Mesangial cell (primary cell): ENCODE measurements around the gene CAGE1. TPM values are rescaled to one million over a fixed set of nuclear protein-coding genes. Genes with fewer than 3 reads are reported as not detected.

ENCODE experiments used
- total RNA-seq: library from RNA; depleted of rRNA; stranded (reverse); fragments of >200 nt; gene quantifications from 2 replicates; pipeline ENCODE4 v1.2.3, GENCODE V29; 2015

Gene CAGE1
- not detected in 2 replicates for total RNA-seq

DNA sequence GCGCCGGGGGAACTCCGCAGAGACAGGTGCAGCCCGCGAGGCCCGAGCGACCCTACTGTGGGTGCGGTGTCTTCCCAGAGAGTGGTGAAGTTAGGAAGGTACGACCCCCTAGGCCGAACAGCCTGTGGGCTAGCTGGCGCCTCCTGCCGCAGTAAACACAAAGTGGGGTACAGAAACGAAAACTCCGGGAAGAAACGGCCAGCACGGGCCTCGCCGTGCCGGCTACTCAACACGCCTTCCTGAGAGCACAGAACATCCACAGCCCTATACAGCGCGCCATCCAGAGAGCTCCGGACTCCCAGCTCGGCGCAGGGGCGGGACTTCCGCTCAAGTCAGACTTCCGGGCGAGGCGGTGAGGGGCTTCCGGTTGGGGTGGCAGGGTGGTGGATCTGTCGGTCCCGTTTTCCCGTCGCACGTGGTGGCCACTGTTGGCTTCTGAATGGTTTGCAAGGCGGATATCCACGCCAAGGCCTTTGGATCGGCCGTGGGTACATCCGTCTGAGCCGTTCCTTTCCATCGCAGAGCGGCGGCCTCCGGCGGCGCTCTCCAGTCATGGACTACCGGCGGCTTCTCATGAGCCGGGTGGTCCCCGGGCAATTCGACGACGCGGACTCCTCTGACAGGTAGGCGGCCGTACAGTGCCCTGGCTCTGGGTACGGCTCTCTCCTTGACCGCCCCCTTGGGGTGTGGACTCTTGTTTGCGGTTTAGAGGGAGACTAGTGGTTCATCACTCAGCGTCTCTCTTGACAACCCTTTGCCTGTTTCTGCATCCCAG is at the start of gene CAGE1, which contains the start of gene RIOK1:
TSS of gene CAGE1 (minus strand) at position 292 of the 775 bp plus-strand sequence. CDS start 2,569 bp downstream, outside the sequence.
TSS of gene RIOK1 (plus strand) at position 358 of the 775 bp plus-strand sequence. CDS start at position 553, 195 bp downstream.

DNA sequence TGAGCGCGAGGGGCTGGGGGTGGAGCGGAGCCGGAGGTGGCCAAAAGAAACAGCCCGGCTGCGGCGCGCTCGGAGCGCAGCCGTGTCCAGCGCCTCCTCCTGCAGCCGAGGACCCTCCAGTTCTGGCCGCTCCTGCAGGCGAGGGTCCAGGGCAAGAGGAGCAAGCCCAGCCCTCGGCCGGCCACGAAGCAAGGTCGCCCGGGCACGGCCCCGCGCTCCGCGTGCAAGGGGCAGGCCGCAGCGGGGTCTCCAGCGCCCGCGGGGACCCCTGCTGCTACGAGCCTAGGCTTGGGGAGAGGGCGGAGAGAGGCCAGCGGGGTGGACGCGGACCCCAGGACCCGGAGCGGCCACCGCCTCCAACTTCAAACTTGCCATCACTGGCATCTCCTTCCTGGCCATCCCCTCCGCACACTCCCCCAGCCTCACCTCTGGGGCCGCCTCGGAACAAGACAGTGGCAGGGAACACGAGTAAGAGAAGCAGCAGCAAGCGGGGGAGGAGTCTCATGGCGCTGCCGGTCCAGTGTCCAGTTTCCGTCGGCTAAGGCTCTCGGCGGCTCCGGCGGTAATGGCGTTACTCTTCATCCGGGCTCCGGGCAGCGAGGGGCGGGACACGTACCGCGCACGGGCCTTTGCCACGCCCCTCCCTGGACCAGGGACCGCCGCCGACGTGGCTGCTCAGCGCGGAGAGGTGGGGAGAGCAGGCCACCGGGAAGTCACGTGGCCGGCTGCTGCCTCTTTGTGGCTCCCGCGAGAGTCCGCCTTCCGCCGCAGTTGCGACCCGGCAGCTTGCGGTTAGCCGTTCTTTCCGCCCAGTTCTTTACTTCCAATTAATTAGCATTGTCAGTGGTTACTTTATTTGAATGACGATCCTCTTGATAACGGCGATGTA is 76.7 kb downstream of the CAGE1 start, which contains the start of gene SSR1:
TSS of gene SSR1 (minus strand) at position 584 of the 889 bp plus-strand sequence. CDS start at position 505, 79 bp downstream.

Other genes with a start within 250 kb of the CAGE1 start
- gene SSR1, start 76.5 kb downstream of the CAGE1 start, total RNA-seq, result 28.9 and 42.4 TPM in 2 replicates
- 7.5 and 10.4 TPM in 2 replicates for gene RIOK1, start 66 bp upstream of the CAGE1 start, total RNA-seq
- gene DSP, start 151.9 kb upstream of the CAGE1 start, total RNA-seq, result 74.0 and 77.5 TPM in 2 replicates
- 3.8 and 6.4 TPM in 2 replicates for gene SNRNP48, start 200.5 kb upstream of the CAGE1 start, total RNA-seq